Ovary (tissue), 3 donors: Measurements from ENCODE around the gene CDK6.

ENCODE experiments used
- CTCF ChIP-seq, 3 donors: fragments of 450-650 bp in 2 of 3; fragments of 200-600 bp in 1 of 3; IDR thresholded peaks; one replicate each; pipeline versions ENCODE4 v1.5.1 to v1.8.0; 2016 to 2022; ENCODE audit warnings: antibody characterized with exemption in 3 of 3, mild to moderate bottlenecking in 1 of 3
- EP300 ChIP-seq: sonication (generic); formaldehyde crosslinking; IDR thresholded peaks from one replicate; pipeline ENCODE4 v1.6.1; 2017; ENCODE audit warnings: antibody characterized with exemption
- POLR2A ChIP-seq: fragments of 450-650 bp; IDR thresholded peaks from one replicate; pipeline ENCODE4 v1.6.1; 2017; ENCODE audit warnings: antibody characterized with exemption, mild to moderate bottlenecking, moderate library complexity
- donor health status: DM: no; HTN: no; CAD: no.

- TF ChIP-seq CTCF (IDR thresholded peaks at IDR 0.05), result no peak
- no peak for TF ChIP-seq EP300
- TF ChIP-seq POLR2A, result no peak
These were observed 203.6 kb downstream of the CDK6 start for GRCh38 chr7:92632791-92633190.
